Measurements from ENCODE around the gene ELF2.
"Not testable (repeated sequence)": the region's sequence is repeated elsewhere in the genome, so short reads cannot be mapped to it uniquely, and the experiment has no call there.

The ELF2 gene

DNA sequence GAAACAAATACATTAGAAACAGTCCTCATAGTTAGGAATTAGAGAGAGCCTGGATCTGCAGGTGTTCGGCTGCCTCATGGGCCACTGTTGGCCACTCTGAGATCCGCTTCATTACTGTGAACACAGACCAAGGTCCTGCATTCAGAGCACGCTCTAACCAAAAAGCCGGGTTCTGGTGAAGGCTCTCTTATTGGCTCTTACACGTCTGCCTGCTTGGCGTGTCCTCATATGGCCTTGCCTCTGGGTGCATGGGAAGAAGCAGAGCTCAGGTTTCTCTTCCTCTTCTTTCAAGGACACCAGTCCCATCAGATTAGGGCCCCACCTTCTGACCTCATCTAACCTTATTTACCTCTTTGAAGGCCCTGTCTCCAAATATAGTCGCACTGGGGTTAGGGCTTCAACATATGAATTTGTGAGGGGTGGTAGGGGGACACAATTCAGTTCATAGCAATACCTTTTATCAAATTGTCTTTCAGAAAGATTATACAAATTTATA is 37.1 kb upstream of the ELF2 start:
- intact Hi-C loops (cut with DNase I; ENCODE audit: low total_unique reads): no loop called here
- TF ChIP-seq, protein P1, sequence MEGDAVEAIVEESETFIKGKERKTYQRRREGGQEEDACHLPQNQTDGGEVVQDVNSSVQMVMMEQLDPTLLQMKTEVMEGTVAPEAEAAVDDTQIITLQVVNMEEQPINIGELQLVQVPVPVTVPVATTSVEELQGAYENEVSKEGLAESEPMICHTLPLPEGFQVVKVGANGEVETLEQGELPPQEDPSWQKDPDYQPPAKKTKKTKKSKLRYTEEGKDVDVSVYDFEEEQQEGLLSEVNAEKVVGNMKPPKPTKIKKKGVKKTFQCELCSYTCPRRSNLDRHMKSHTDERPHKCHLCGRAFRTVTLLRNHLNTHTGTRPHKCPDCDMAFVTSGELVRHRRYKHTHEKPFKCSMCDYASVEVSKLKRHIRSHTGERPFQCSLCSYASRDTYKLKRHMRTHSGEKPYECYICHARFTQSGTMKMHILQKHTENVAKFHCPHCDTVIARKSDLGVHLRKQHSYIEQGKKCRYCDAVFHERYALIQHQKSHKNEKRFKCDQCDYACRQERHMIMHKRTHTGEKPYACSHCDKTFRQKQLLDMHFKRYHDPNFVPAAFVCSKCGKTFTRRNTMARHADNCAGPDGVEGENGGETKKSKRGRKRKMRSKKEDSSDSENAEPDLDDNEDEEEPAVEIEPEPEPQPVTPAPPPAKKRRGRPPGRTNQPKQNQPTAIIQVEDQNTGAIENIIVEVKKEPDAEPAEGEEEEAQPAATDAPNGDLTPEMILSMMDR (IDR thresholded peaks at IDR 0.05): no peak
- Histone ChIP-seq H3K27ac (no peak overlapping the region), H3K9me3 (no peaks in the 10 kb centered on the region), H3K4me1 (no peaks in the 10 kb centered on the region), H3K36me3 (no peaks in the 10 kb centered on the region), H3K4me3 (no peak overlapping the region), H3K27me3 (no peaks in the 10 kb centered on the region)
- DNase-seq: peak in 1 of 2 donors; percentile 31

DNA sequence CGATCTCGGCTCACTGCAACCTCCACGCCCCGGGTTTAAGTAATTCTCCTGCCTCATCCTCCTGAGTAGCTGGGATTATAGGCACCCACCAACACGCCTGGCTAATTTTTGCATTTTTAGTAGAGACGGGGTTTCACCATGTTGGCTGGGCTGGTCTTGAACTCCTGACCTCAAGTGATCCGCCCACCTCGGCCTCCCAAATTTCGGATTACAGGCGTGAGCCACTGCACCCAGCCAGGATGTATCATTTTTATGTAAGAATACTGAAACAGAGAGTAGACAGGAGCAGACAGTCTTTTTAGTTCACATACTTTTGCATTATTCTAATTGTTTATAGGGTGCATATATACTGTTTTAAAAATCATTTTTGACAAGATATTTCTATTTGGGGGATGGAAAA is 36.6 kb upstream of the ELF2 start:
- H3K27ac ChIP-seq; H3K4me3 ChIP-seq; H3K9me3 ChIP-seq; intact Hi-C loops (cut with DNase I; ENCODE audit: low total_unique reads); H3K4me1 ChIP-seq; DNase-seq; H3K36me3 ChIP-seq; H3K27me3 ChIP-seq: not testable (repeated sequence)

DNA sequence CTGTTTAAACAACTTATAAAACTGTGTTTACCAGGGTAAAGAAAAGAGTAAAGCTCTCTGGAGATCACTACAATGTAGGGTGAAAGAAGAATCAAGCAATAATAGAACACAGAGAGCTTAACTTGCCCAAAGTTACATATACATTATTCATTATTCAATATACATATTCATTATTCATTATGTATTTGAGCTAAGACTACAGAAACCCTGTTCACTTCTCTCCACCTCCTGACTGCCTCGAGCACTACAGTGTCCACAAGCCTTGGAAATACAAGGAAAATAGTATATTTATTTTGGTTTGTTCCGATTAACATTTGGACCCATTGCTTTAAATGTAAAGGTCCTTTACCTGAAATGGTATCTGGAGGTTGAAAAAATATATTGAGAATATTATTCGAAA is 35.9 kb upstream of the ELF2 start:
- H3K4me1 ChIP-seq: no peaks in the 10 kb centered on the region
- H3K9me3 ChIP-seq: no peaks in the 10 kb centered on the region
- H3K27me3 ChIP-seq: no peaks in the 10 kb centered on the region
- H3K27ac ChIP-seq: no peak overlapping the region
- TF ChIP-seq, protein P1 (IDR thresholded peaks at IDR 0.05): no peak
- no peaks in the 10 kb centered on the region for H3K36me3 ChIP-seq
- no peak for DNase-seq
- no peak overlapping the region for H3K4me3 ChIP-seq
- intact Hi-C loops (cut with DNase I; ENCODE audit: low total_unique reads): no loop called here

DNA sequence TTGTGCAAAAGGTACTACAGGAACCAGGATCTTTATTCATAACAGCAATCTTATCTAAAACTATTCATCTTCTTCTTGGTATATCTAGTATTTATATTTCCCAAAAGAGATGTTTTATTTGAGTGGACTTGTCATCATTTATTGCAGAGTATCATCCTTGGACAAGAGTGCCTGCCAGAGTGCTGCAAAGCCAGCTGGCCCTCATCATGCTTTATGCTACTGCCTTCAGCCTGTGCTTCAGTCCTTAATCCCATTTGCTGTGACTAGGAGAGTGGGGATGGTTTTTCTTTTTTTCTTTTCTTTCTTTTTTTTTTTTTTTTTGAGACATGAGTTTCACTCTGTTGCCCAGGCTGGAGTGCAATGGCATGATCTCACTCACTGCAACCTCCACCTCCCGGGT is 33.5 kb upstream of the ELF2 start:
- DNase-seq: no peak
- intact Hi-C loops (cut with DNase I; ENCODE audit: low total_unique reads): no loop called here
- no peak overlapping the region for H3K27ac ChIP-seq
- TF ChIP-seq, protein P1 (IDR thresholded peaks at IDR 0.05): no peak
- no peak overlapping the region for H3K4me3 ChIP-seq
- no peaks in the 10 kb centered on the region for H3K36me3 ChIP-seq
- no peaks in the 10 kb centered on the region for H3K27me3 ChIP-seq
- no peaks in the 10 kb centered on the region for H3K4me1 ChIP-seq
- H3K9me3 ChIP-seq: no peaks in the 10 kb centered on the region

DNA sequence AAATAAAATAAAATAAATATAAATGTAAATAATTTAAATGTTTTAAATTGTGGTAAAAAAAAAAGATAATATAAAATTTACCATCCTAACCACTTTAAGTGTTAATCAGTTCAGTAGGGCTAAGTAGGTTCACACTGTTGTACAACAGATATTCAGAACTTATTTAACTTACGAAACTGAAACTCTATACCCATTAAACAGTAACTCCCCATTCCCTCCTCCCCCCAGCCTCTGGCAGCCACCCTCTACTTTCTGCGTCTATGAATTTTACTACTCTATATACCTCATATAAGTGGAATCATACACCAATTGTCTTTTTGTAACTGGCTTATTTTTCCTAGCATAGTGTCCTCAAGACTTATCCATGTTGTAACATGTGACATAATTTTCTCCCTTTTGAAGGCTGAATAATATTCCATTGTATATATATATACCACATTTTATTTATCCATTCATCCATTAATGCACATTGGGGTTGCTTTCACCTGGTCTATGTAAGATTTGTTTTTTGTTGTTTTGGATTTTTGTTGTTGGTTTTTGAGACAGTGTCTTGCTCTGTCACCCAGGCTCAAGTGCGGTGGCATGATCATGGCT is 32.5 kb upstream of the ELF2 start:
- no peak overlapping the region for H3K4me3 ChIP-seq
- intact Hi-C loops (cut with DNase I; ENCODE audit: low total_unique reads): no loop called here
- no peaks in the 10 kb centered on the region for H3K9me3 ChIP-seq

DNA sequence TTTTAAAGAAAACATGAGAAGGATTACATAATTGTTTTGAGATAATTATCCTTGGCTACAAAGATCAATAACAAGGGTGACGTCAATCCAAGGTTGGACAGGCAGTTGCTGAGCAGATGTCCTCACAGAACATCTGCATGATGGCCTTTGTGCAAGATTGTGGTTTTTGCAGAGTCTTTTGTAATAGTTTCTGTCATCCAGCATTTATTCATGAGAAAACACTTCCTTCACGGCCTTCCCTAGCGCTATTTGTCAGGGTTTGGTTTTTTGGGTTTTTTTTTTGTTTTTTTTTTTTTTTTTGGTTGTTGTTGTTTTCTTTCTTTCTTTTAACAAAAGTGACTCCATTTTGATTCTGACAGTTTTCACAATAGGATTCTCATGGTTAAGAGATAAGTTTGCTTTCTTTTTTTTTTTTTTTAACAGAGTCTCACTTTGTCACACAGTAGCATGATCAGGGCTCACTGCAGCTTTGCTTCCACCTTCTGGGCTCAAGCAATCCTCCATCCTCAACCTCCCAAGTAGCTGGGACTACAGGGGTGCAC is 31.5 kb upstream of the ELF2 start:
- peak in 1 of 2 donors; percentile 59 for DNase-seq
- Histone ChIP-seq H3K9me3 (no peaks in the 10 kb centered on the region), H3K27ac (no peak overlapping the region), H3K36me3 (no peaks in the 10 kb centered on the region), H3K27me3 (no peaks in the 10 kb centered on the region), H3K4me1 (no peaks in the 10 kb centered on the region), H3K4me3 (no peak overlapping the region)
- intact Hi-C loops (cut with DNase I; ENCODE audit: low total_unique reads): no loop called here
- TF ChIP-seq, protein P1 (IDR thresholded peaks at IDR 0.05): no peak

More for the DNA sequence above, 32.5 kb upstream of the ELF2 start:
- Histone ChIP-seq H3K27me3 (no peaks in the 10 kb centered on the region), H3K36me3 (no peaks in the 10 kb centered on the region), H3K4me1 (no peaks in the 10 kb centered on the region), H3K27ac (no peak overlapping the region)
- no peak for DNase-seq
- TF ChIP-seq, protein P1 (IDR thresholded peaks at IDR 0.05): no peak

Measured in tibial artery (tissue), 4 donors.